HG03103 (cell line): ENCODE measurements around the gene OR4F6.
"Not testable (repeated sequence)": the region's sequence is repeated elsewhere in the genome, so short reads cannot be mapped to it uniquely, and the experiment has no call there.

ENCODE experiments used
- ATAC-seq: cut with Tn5 transposase; IDR thresholded peaks from one replicate; pipeline ENCODE4 v1.9.1; 2021; ENCODE audit warnings: low read depth; ENCODE audit not compliant: unreplicated experiment

OR4F6 gene, protein sequence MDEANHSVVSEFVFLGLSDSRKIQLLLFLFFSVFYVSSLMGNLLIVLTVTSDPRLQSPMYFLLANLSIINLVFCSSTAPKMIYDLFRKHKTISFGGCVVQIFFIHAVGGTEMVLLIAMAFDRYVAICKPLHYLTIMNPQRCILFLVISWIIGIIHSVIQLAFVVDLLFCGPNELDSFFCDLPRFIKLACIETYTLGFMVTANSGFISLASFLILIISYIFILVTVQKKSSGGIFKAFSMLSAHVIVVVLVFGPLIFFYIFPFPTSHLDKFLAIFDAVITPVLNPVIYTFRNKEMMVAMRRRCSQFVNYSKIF

GRCh38 chr15:101803209-101803608 lies at the start of gene OR4F6:
OR4F6 (plus strand) TSS chr15:101803509; CDS start chr15:101805720, 2,211 bp downstream.
- no peak for ATAC-seq

- not testable (repeated sequence) for ATAC-seq
These were observed 38.5 kb upstream of the OR4F6 start for GRCh38 chr15:101764669-101765339.

DNA sequence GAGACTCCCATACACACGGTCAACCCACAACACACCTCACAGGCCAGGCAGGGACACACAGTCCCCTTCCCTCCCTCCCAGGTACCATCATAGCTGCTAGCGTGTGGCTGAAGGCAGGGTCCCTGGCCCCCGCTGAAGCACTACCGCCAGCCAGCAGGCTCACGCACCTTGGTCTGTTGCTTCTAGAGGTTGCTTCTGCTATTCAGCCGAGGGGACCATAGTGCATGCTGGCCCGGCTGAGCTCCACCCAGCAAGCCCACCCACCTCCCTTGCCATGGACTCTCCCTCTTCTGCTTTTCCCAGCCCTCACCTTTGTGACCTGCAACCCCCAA lies 38.0 kb upstream of the OR4F6 start:
- not testable (repeated sequence) for ATAC-seq

- no peak for ATAC-seq
These were observed 37.4 kb upstream of the OR4F6 start for GRCh38 chr15:101765772-101766456.

DNA sequence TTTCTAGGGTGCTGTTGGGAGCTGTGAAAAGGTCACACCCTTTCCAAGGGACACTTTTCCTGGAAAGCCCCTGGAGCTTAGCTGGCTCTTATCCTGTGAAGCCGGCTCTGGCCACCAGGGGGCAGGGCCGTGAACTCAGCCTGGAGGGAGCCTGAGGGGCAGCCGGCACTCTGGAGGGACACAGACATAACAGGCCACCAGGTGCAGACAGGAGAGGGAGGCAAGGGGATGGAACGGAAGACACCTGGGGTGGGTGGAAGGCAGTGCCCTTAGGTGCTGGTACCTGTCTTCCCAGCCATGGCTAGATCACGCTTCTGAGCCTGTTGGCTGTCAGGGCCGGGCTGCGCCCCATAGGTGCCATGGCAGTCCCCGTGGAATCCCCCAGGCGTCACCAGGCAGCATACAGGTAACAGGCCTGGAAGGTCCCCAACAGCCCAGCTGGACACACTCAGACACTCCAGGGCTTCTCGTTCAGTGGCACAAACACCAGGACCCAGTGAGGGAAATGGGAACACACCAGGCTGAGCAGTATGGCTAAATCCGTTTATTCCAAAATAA lies 36.1 kb upstream of the OR4F6 start:
- ATAC-seq = not testable (repeated sequence)

DNA sequence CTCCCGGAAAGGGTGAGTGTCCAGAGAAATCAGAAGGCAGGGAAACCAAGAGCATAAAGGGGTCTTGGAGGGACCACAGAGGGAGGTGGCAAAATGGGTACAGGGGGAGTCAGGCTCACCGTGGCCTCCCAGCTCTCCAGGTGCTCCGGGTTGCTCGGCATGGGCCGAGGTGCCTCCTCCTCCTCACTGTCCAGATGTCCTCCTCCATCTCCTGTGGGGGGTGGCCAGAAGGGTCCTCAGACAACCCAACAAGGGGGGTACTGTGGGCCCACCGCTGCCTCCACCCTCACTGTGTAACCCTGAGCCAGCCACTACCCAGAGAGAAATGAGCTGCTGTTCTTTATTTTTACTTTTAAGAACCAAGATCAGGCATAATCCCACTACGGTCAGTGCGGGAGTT lies 30.4 kb upstream of the OR4F6 start:
- no peak for ATAC-seq

DNA sequence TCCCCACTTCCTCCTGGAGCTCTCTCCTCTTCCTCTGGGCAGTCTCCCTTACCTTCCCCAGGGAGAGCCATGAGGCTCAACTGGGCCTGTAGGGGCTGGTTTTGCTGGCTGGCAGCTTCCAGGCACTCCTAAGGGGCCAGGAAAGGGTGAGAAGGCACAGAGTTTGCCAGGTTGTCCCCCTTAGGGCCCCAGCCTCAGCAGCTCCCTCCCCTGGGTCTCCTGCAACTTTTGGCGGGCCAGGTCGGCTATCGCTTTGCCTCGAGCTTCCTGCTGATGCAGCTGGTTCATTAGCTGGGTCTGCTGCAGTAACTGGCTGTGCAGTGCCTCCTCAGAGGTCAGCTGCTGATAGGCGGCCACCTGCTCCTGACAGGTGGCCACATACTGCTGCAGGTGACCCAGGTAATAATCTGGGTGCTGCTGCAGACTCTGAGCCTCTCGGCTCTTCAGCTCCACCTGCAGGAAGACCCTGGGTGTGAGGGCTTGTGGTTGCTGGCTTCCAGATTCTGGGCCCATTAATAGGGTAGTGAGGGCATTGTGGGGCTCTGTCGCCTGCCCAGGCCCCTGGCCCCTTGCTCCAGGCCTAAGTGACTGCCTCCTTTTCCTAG lies 29.7 kb upstream of the OR4F6 start:
- ATAC-seq = no peak

GRCh38 chr15:101775136-101775535 lies 28.2 kb upstream of the OR4F6 start:
- no peak for ATAC-seq

- not testable (repeated sequence) for ATAC-seq
These were observed 24.7 kb upstream of the OR4F6 start for GRCh38 chr15:101778576-101778975.

DNA sequence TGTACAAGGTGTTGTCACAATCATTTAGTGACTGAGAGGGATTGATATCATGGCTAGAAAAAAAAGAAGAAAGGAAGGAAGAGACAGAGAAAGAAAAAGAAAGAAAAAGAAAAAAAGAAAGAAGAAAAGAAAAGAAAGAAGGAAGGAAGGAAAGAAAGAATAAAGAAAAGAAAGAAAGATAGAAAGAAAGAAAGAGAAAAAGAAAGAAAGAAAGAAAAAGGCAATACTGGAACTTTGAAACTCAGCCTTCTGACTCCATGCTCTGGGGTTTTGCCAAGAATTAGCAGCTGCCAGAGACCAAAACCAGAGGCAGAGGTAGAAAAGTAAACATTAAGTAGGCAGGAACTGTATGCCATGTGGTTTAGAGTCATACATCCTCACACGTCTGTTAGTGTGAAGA lies 23.1 kb upstream of the OR4F6 start:
- ATAC-seq = not testable (repeated sequence)

DNA sequence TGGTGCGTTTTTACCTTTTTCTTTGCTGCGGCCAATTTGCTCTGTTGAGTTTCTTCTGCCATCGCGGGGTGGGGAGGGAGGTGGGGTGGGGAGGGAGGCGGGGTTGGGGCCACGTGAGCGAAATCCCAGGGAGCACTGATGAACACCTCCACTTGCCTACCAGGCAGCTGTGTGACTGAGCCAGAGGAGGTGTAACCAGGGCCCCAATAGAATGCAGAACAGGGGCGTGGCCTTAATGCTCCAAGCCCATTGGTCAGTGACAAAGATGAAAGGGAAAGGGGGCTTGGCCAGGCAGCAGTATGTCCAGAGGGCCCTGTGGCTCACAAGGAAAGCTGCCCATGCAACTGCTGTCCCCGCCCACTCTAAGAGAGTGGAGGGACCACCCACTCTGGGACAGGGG lies 21.4 kb upstream of the OR4F6 start:
- no peak for ATAC-seq

GRCh38 chr15:101784644-101785043 lies 18.7 kb upstream of the OR4F6 start:
- ATAC-seq = no peak

GRCh38 chr15:101786422-101786821 lies 16.9 kb upstream of the OR4F6 start:
- ATAC-seq = not testable (repeated sequence)

DNA sequence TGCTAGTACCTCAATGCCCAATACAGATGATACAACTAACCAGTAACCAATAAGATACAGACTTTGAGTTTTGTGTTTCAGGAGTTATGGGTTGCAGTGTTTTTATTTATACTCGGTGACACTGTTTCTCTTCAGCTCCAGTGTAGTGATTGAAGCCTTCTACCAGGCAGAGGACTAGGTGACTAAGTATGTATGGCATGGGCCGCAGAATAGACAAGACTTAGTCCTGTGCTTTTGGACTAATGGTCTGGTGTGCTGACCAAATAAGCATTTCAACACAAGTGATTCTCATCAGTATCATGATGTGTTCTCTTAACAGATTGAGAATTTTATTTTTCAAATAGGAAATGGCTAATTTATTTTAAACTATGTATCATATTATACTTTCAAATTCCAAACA lies 15.3 kb upstream of the OR4F6 start:
- not testable (repeated sequence) for ATAC-seq

DNA sequence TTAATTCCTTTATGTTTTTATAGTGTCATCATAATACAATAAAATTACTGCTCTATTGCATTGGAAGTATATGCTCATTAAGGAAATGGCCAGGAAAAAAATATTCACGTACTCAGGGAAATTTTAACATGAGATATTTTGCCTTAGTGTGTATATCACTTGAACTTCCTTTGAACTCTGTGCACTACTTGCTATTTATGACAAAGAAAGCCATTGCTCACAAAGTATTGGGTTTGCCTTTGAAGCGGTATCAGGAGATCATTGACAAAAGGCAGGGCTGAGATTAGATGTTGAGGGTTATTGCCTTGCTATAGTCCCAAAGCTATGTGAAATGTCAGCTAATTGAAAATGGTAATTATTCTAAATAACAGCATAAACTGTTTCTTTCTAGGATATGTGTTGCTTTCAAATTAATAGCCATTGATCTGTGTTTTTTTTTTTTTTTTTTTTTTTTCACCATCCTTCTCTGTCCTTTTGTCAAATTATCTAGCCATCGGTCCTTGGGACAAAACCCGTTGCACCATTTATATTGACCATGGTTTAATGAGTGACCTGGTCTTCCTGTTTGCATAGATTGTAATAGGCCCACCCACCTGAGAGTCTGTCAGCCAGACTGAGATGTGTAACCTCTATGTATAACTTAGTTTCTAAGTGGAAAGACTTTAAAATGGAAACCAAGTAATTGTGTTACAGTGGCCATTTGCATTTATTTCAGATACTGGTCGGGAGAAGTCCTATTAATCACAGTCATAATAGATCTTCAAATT lies 14.6 kb upstream of the OR4F6 start:
- ATAC-seq = not testable (repeated sequence)

GRCh38 chr15:101790748-101791147 lies 12.6 kb upstream of the OR4F6 start:
- not testable (repeated sequence) for ATAC-seq

GRCh38 chr15:101793981-101794380 lies 9.3 kb upstream of the OR4F6 start:
- not testable (repeated sequence) for ATAC-seq

DNA sequence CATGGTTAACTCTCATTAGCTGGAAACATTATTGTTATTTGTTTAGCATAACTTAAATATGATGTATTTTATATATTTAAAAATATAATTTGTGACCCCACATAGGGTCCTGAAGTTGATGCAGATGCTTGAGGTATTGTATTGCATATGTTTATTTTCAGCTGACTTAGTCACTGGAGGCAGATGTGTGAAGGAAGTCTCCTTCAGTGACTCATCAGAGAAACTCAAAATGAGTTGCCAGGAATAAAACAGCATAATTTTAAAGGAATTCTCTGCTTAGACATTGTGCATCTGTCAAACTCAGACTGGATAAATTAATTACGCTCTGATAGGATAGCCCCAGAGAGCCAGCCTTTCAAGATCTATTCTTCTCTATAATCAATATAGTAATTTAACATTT lies 7.9 kb upstream of the OR4F6 start:
- ATAC-seq = no peak

DNA sequence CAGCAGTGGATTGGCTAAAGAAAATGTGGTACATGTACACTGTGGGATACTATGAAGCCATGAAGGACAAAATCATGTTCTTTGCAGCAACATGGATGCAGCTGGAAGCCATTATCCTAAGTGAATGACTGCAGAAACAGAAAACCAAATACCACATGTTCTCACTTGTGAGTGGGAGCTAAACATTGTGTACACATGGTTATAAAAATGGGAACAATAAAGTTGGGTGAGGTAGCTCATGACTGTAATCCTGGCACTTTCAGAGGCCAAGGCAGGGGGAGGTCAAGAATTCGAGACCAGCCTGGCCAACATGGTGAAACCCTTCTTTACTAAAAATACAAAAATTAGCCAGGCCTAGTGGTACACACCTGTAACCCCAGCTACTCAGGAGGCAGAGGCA lies 3.6 kb upstream of the OR4F6 start:
- ATAC-seq = no peak

GRCh38 chr15:101801048-101801447 lies 2.3 kb upstream of the OR4F6 start:
- no peak for ATAC-seq
